ENCODE measurements around the gene SPDEF.

SPDEF gene

DNA sequence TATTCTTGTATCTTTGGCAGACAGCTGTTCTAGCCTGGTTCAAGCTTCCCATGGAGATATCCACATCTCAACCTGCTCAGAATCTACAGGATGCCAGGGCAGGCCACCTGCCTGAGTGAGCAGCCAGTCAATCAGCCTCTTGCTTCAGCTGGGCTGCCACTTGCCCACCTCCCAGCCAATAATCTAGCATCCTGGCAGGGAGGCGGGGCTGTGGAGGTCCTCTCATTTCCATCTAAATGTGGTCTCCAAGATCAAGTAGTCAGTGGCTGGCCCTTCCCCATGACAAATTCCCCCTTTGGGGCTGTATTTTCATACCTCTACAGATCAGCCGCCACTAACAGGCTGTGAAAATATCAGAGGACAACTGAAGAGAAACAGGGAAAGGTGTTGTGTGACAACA lies 33.0 kb upstream of the SPDEF start:
- H3K4me1 Mint-ChIP-seq (ENCODE audit: low read depth), result peaks cover 6% of the 10 kb centered on the region

DNA sequence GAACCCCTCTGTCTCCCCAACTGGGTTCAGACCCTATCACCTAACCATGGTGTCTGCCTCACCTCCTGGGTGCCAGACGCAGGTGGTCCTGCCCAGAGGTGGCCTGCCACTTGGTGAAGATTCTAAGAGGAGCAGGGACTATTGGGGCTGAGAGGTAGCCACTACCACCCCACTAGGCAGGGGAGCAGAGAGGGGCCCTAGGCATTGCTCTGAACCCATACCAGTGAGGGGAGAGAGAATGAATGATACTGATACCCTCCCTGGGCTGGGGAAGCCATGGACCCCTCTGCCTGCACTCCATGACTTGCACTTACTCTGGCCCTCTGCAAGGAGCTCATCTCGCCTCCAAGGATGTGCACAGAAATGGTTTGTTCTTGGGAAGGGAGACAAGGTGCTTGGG lies 31.7 kb upstream of the SPDEF start:
- H3K9me3 Mint-ChIP-seq, result no peaks in the 10 kb centered on the region
- H3K4me1 Mint-ChIP-seq (ENCODE audit: low read depth), result peaks cover 6% of the 10 kb centered on the region
- no peak for DNase-seq (ENCODE audit: low spot score)
- no peak overlapping the region for H3K4me3 Mint-ChIP-seq
- peaks cover 5% of the 10 kb centered on the region for H3K36me3 Mint-ChIP-seq (ENCODE audit: low read depth)
- H3K27me3 Mint-ChIP-seq (ENCODE audit: low read depth), result no peaks in the 10 kb centered on the region
- H3K27ac Mint-ChIP-seq, result no peak overlapping the region

More for the DNA sequence above, 33.0 kb upstream of the SPDEF start:
- Mint-ChIP-seq H3K9me3 (no peaks in the 10 kb centered on the region), H3K36me3 (ENCODE audit: low read depth) (peaks cover 5% of the 10 kb centered on the region), H3K27ac (no peak overlapping the region), H3K27me3 (ENCODE audit: low read depth) (no peaks in the 10 kb centered on the region), H3K4me3 (no peak overlapping the region)
- DNase-seq (ENCODE audit: low spot score), result no peak

DNA sequence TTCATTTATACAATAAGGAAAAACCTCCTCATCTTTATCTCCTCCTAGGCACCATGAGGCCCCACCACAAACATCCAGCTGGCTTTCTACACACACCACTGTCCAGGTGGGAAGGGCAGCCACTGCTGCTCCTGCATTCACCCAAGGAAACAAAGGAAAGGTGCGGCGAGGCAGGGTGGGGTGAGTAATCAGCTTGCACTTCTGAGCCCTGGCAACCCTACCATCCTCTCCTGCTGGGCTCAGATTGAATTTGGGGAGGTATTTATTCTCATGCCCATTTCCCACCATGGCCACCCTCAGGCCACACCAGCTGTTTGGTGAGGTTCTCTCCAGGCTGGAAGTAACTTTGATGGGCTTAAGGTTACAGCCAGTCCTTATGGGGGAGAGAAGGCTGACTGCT lies 31.2 kb upstream of the SPDEF start:
- Mint-ChIP-seq H3K27ac (no peak overlapping the region), H3K4me1 (ENCODE audit: low read depth) (peaks cover 6% of the 10 kb centered on the region), H3K4me3 (no peak overlapping the region), H3K9me3 (no peaks in the 10 kb centered on the region), H3K36me3 (ENCODE audit: low read depth) (peaks cover 5% of the 10 kb centered on the region), H3K27me3 (ENCODE audit: low read depth) (no peaks in the 10 kb centered on the region)
- no peak for DNase-seq (ENCODE audit: low spot score)

DNA sequence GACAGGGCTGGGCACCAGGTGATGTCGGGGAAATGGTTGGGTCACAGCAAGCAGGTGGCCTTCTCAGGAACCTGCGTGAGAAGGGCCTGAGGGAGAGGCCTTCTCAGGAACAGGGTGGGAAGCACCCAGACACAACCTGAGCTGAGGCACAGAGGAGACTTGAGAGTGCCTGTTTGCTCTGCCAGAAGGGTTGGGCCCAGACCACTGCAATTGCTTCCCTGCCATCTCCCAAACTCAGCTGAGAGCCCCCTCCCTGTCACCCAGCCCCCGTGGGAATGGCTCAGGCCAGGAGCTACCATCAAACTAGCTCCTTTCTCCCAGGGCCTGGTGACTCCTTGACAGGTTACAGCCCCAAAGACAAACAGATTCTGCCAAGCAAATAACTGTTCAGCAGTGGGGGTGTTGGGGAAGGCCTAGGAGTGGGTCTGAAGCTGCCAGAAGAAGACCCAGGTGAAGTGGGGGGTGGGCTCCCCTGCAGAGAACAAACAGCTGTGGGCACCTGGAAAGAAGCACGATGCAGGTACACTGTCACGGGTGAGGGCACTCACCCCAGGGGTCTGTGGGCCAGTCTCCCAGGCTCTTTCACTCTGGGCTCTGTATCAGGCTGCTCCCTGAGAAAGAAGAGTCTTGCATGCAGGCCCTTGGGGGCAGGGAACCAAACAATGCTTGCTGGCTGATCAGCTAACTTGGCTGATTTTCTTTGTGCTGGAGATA lies 30.4 kb upstream of the SPDEF start:
- H3K27ac Mint-ChIP-seq, result no peak overlapping the region
- no peaks in the 10 kb centered on the region for H3K27me3 Mint-ChIP-seq (ENCODE audit: low read depth)
- no peak overlapping the region for H3K4me3 Mint-ChIP-seq
- DNase-seq (ENCODE audit: low spot score), result no peak
- H3K4me1 Mint-ChIP-seq (ENCODE audit: low read depth), result peaks cover 6% of the 10 kb centered on the region
- H3K36me3 Mint-ChIP-seq (ENCODE audit: low read depth), result peaks cover 5% of the 10 kb centered on the region
- H3K9me3 Mint-ChIP-seq, result no peaks in the 10 kb centered on the region

DNA sequence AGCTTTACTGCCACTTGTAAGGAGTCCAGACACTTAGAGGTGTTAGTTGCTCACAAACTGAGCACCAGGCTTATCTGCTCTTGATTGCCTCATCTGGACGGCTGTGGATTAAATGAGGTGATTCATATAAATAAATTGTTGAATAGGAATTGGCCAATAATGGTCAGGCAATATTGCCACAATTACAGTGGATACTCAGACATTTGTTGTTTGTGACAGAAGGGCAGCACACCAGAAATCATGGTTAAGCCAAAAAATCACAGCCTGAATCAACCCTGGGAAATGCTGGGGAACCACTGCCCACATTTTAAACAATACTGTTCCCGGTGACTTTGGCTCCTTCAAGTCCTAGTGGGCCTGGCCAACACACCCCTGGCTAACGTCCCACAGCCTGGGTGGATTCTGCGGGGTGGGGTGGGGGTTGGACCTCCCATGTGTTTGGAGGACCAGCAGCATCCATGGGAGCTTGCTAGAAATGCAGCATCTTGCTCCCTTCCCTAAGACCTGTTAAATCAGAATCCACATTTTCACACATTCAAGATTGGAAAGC lies 29.5 kb upstream of the SPDEF start:
- Mint-ChIP-seq H3K36me3 (ENCODE audit: low read depth) (peaks cover 5% of the 10 kb centered on the region), H3K4me1 (ENCODE audit: low read depth) (peaks cover 6% of the 10 kb centered on the region), H3K27ac (no peak overlapping the region), H3K4me3 (no peak overlapping the region), H3K27me3 (ENCODE audit: low read depth) (no peaks in the 10 kb centered on the region), H3K9me3 (no peaks in the 10 kb centered on the region)
- DNase-seq (ENCODE audit: low spot score), result no peak

DNA sequence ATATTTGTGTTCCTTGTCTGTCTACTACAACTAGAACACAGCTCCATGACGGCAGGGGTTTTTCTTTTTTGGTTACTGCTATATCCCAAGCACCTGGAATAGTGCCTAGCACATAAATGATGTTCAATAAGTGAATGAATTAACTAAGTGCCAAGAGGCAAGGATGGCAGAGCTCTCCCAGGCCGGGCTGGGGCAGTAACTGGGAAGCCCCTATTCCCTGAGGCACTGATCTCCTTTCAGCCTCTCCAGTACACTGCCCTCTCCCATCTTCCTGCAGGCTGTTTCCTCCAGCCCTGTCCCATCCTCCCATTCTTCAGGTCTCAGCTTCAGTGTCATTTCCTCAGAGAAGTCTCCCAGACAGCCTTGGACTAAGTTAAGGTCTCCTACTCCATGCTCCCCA lies 29.0 kb upstream of the SPDEF start:
- peaks cover 6% of the 10 kb centered on the region for H3K4me1 Mint-ChIP-seq (ENCODE audit: low read depth)
- H3K4me3 Mint-ChIP-seq, result no peak overlapping the region
- no peaks in the 10 kb centered on the region for H3K9me3 Mint-ChIP-seq
- H3K27ac Mint-ChIP-seq, result peak overlapping the region; percentile 5
- H3K36me3 Mint-ChIP-seq (ENCODE audit: low read depth), result peaks cover 5% of the 10 kb centered on the region
- DNase-seq (ENCODE audit: low spot score), result no peak
- no peaks in the 10 kb centered on the region for H3K27me3 Mint-ChIP-seq (ENCODE audit: low read depth)

DNA sequence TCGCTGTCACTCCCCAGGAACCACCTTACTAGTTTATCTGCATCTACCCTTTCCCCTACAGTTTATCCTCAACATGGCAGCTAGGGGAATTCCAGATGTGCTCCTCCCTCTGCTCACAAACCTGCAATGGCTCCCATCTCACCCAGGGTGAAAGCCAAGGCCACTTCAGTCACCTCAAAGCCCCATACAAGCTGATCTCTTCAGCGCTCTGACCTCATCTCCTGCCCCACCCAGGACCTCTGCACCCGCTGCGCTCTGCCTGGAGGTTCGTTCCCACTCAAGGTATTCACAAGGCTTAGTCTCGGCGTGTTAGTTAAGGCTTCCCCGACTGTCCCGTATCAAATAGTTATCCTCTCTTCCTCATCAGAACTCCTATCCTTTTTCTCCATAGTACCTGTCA lies 28.6 kb upstream of the SPDEF start:
- H3K27me3 Mint-ChIP-seq (ENCODE audit: low read depth), result no peaks in the 10 kb centered on the region

DNA sequence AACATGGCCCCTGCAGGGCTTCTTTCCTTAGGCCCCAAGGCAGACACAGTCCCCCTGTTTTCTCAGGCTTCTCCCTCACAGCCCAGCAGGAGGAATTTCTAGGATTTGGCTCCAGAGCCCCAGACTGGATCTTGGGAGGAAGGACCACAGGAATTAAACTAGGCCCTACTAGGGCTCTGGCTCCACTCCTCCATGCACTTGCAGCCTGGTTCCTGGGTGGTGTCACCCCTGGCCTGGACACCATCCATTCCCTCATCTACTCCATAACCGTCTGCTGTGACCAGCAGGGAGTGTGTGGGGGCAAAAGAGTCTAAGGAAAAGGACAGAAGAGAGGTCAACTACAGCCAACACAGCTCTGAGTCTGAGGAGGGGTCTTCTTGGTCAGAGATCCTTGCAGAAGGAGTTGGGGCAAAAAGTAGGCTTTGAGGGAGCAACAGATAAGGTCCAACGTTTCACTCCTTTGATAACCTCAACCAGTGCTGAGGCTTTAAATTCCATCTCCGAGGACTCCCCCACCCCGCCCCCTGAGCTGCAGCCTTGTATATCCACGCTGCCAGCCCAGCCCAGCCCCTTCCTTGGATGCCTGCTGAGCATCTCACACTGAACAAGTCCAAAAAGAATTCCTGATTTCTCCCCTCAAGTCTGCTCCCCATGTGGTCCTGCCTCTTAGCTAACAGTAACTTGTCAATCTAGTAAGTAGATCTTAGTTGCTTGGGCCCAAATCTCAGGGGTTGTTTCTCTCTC lies 27.9 kb upstream of the SPDEF start:
- Mint-ChIP-seq H3K4me3 (no peak overlapping the region), H3K9me3 (no peaks in the 10 kb centered on the region), H3K4me1 (ENCODE audit: low read depth) (peaks cover 6% of the 10 kb centered on the region), H3K27ac (peak overlapping the region; percentile 5), H3K36me3 (ENCODE audit: low read depth) (no peaks in the 10 kb centered on the region), H3K27me3 (ENCODE audit: low read depth) (no peaks in the 10 kb centered on the region)
- DNase-seq (ENCODE audit: low spot score), result no peak

More for the DNA sequence above, 28.6 kb upstream of the SPDEF start:
- Mint-ChIP-seq H3K27ac (peak overlapping the region; percentile 5), H3K4me1 (ENCODE audit: low read depth) (peaks cover 6% of the 10 kb centered on the region), H3K9me3 (no peaks in the 10 kb centered on the region), H3K36me3 (ENCODE audit: low read depth) (peaks cover 4% of the 10 kb centered on the region), H3K4me3 (no peak overlapping the region)
- DNase-seq (ENCODE audit: low spot score), result no peak

DNA sequence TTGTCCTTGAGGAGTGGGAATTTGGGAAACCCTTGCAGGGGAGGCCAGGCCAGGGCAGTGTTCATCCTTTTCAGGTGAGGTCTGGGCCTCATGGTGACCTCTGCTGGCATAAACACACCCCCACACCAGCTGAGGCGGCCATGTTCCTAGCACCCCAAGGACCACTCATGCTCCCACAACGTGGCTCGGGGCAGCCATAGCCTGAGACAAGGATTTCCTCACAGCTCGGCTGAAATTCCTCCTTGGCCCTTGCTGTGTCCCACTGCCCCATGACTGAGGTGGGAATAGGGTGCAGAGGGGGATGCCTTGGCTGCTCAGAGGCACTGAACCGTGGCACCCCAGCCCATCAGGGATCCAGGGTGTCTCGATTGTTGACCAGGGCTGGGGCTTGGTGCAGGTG lies 27.3 kb upstream of the SPDEF start:
- peaks cover 6% of the 10 kb centered on the region for H3K4me1 Mint-ChIP-seq (ENCODE audit: low read depth)
- H3K27ac Mint-ChIP-seq, result no peak overlapping the region
- no peaks in the 10 kb centered on the region for H3K9me3 Mint-ChIP-seq
- no peak for DNase-seq (ENCODE audit: low spot score)
- no peaks in the 10 kb centered on the region for H3K36me3 Mint-ChIP-seq (ENCODE audit: low read depth)
- no peaks in the 10 kb centered on the region for H3K27me3 Mint-ChIP-seq (ENCODE audit: low read depth)
- H3K4me3 Mint-ChIP-seq, result no peak overlapping the region

DNA sequence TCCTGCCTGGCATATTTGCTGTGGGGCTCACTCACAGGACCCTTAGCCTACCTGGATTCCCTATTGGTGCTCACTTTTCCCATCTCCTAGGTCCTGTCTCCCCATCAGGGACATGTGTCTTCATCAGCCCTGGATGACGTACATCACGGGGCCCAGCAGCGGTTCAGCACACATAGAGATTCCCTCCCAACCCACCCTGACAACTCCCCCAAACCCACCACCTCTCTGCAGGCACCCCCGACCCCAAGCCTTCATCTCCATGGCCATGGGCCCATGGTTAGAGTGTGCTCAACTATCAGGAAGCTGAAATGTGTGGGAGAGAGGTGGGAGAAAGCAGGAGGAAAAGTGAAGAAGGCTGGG lies 25.4 kb upstream of the SPDEF start:
- no peaks in the 10 kb centered on the region for H3K9me3 Mint-ChIP-seq
- H3K27me3 Mint-ChIP-seq (ENCODE audit: low read depth), result no peaks in the 10 kb centered on the region
- H3K36me3 Mint-ChIP-seq (ENCODE audit: low read depth), result no peaks in the 10 kb centered on the region
- H3K4me3 Mint-ChIP-seq, result no peak overlapping the region
- peaks cover 6% of the 10 kb centered on the region for H3K4me1 Mint-ChIP-seq (ENCODE audit: low read depth)
- DNase-seq (ENCODE audit: low spot score), result no peak
- H3K27ac Mint-ChIP-seq, result no peak overlapping the region

DNA sequence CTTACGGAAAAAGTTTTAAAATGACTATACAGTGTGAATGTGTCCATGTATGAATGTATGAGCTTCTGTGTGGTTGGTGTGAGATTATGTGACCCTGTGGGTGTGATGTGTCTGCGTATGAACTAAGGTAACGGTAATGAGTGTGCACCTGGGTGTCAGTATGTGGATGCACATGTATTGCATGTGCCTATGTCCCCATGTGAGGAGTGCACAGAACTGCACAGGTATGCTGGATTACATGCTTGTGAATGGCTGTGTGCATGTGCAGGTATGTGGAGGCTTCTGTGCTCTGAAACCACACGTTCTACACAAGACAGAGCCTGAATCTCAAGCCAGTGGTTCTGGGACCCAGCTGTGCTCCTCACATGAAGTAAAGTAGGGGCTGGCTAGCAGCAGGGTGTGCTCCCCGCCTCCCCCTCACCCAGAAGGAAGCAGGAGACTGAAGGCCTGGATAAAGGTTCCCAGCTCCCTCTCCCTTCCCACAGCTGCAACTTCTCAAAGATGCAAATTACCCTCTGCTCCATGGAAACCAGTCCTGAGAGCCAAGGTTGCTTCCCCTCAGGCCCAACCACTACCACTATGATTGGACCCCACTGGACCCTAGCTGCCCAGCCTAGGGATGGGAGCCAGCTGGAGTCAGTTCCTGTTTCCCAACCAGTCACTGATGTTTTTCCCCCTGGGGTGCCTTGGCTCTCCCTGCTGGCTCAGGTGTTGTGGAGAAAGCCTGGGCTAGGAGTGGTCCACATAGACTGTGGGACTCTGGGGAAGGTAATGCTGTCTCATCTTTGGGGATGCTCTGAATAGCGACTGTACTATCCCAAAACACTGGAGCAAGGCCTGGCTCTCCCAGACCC lies 24.8 kb upstream of the SPDEF start:
- H3K36me3 Mint-ChIP-seq (ENCODE audit: low read depth), result no peaks in the 10 kb centered on the region
- no peak for DNase-seq (ENCODE audit: low spot score)
- H3K27ac Mint-ChIP-seq, result no peak overlapping the region
- no peak overlapping the region for H3K4me3 Mint-ChIP-seq
- H3K9me3 Mint-ChIP-seq, result no peaks in the 10 kb centered on the region
- no peaks in the 10 kb centered on the region for H3K27me3 Mint-ChIP-seq (ENCODE audit: low read depth)
- peaks cover 6% of the 10 kb centered on the region for H3K4me1 Mint-ChIP-seq (ENCODE audit: low read depth)

DNA sequence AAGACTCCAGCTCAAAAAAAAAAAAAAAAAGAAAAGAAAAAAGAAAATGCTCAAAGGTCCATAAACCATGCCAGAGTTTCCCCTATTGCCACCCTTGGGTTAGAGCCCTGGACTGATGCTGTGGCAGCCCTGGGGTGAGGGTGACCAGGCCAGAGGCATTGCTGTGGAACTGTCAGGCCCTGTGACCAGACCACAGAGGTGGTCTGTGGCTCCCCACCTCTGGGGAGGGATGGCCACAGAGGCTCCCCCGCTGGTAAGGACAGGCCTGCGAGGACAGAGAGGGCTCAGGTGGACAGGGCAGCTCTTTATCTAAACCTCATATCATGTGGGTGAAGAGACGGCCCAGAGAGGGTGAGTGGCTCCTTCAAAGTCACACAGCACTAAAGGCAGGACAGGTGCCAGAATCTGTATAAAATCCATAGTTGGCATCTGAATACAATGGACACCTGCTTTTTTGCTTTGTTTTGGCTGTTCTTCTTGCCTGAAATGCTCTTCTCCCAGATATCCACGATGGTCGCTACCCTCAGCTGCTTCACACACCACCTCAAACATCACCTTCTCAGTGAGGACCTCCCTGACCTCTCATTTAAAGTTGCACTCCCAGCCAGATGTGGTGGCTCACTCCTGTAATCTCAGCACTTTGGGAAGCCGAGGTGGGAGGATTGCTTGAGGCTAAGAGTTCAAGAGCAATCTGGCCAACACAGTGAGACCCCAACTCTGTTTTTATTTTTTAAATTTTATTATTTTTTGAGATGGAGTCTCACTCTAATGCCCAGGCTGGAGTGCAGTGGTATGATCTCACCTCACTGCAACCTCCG lies 22.5 kb upstream of the SPDEF start:
- H3K9me3 Mint-ChIP-seq, result no peaks in the 10 kb centered on the region
- no peaks in the 10 kb centered on the region for H3K36me3 Mint-ChIP-seq (ENCODE audit: low read depth)
- no peak overlapping the region for H3K27ac Mint-ChIP-seq
- H3K4me1 Mint-ChIP-seq (ENCODE audit: low read depth), result no peaks in the 10 kb centered on the region
- no peaks in the 10 kb centered on the region for H3K27me3 Mint-ChIP-seq (ENCODE audit: low read depth)
- H3K4me3 Mint-ChIP-seq, result no peak overlapping the region
- DNase-seq (ENCODE audit: low spot score), result no peak

DNA sequence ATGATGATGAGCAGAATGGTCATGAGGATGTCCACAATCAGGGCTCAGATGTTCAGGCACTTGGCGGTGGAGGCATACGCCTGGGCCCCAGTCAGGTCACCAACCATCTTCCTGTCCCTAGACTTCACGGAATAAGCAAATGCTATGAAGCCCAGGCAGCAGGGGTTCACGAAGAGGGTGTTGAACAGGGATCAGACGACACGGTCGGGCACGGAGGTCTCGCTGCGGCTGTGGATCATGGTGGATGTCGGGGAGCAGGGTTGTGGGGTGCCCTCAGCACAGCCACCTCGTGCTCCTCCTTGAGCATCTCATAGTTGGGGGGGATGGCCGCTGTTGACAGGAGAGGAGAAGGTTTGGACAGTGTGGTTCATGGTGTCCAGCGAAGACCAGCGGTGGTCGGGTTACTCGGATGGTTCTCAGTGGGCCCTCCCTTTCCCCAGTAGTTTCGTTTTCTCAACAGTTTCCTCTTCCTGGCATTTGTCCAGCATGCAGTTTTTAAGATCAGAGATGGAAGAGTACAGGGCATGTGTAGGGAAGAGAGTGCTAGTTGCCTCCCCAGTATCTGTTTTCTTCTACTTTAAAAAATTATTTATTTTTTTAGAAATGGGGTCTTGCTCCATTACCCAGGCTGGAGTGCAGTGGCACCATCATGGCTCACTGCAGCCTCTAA lies 20.3 kb upstream of the SPDEF start:
- H3K4me1 Mint-ChIP-seq (ENCODE audit: low read depth), result no peaks in the 10 kb centered on the region
- no peaks in the 10 kb centered on the region for H3K27me3 Mint-ChIP-seq (ENCODE audit: low read depth)
- no peak for DNase-seq (ENCODE audit: low spot score)
- H3K27ac Mint-ChIP-seq, result no peak overlapping the region
- no peaks in the 10 kb centered on the region for H3K36me3 Mint-ChIP-seq (ENCODE audit: low read depth)
- H3K4me3 Mint-ChIP-seq, result no peak overlapping the region
- H3K9me3 Mint-ChIP-seq, result no peaks in the 10 kb centered on the region

Data from T-helper 2 cell treated with Interferon-gamma antibody and Interleukin-4, amounts not matched to agents 5 μg/mL and 100 μg/mL, for 36 hours (primary cell).